Left ventricle myocardium inferior (tissue), 1 donor: ENCODE data around the gene CERK. TPM values are rescaled to one million over a fixed set of nuclear protein-coding genes. Genes with fewer than 3 reads are reported as not detected.

ENCODE experiments used
- DNase-seq: peaks from one replicate; pipeline ENCODE4 v3.0.0-alpha.2; 2020
- H3K27ac ChIP-seq: fragments of 200-600 bp; replicated peaks from 2 replicates; pipeline ENCODE4 v1.8.0; 2021
- H3K27me3 ChIP-seq: fragments of 200-600 bp; 2 replicates; pipeline ENCODE4 v1.8.0; 2021; ENCODE audit warnings: low read depth
- H3K36me3 ChIP-seq: fragments of 200-600 bp; 2 replicates; pipeline ENCODE4 v1.8.0; 2021
- H3K4me1 ChIP-seq: fragments of 200-600 bp; 2 replicates; pipeline ENCODE4 v1.8.0; 2021
- H3K4me3 ChIP-seq: fragments of 200-600 bp; 2 replicates; pipeline ENCODE4 v1.8.0; 2021; ENCODE audit warnings: mild to moderate bottlenecking, moderate library complexity
- H3K9me3 ChIP-seq: fragments of 200-600 bp; replicated peaks from 2 replicates; pipeline ENCODE4 v1.8.0; 2021
- CTCF ChIP-seq: fragments of 200-600 bp; IDR thresholded peaks from 2 replicates; pipeline ENCODE4 v1.8.0; 2021; ENCODE audit warnings: antibody characterized with exemption, mild to moderate bottlenecking, borderline replicate concordance
- intact Hi-C: fragments of 100-400 bp; cut with micrococcal nuclease; formaldehyde crosslinking; loops from one replicate; pipeline ENCODE4 v1.11.0; 2022
- total RNA-seq: library from RNA; stranded (reverse); fragmentation: NEBNext Ultra II Directional; extraction: Animal tissue kit (Norgen Biotek cat#: 25700); gene quantifications from one replicate; pipeline ENCODE4 v1.2.1, GENCODE V29; 2021
- donor health status: DM: no; HTN: yes; CAD: no; lungs with severe emphysema.

The CERK gene
- total RNA-seq, 1 donor from 2014 or later, result 76.9 TPM

DNA sequence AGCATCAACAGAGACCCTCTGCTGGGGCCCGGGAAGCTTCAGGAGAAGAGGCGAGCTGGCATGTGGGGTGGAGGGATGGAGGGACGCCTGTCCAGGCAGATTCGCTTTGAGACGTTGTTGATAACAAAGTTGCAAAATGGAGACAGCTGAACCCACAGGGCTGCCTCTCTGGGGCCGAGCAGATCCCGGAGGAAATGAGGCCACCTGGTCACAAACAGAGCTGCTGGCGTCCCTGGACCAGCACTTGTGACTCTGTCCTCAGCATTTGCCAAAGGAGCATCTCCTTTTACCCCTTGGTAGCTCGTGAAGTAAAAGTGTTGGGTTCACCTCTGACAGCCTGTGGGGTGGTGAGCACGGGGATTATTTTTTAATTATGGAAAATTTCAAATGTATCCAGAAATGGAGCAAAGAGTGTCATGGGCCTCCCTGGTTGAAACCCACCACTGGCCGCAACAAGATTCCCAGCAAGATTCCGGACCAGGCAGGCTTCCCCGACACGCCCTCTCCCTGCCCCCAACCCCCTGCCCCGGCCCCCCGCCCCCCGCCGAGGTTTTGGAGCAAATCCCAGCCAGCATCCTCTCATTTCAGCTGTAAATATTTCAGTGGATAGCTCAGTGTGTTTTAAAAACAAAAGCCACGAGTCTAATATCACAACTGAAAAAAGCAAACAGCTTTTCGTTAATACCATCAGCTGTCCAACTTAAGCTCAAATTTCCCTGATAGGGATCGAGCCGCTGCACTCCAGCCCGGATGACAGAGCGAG, 97.6 kb downstream of the CERK start:
- no peaks in the 10 kb centered on the region for H3K9me3 ChIP-seq
- peaks cover 83% of the 10 kb centered on the region for H3K4me1 ChIP-seq
- no peaks in the 10 kb centered on the region for H3K36me3 ChIP-seq
- no peaks in the 10 kb centered on the region for H3K27me3 ChIP-seq
- intact Hi-C loops, result no loop called here
- TF ChIP-seq CTCF, result no peak
- no peak overlapping the region for H3K4me3 ChIP-seq
- DNase-seq, result no peak
- peak overlapping the region; percentile 63 for H3K27ac ChIP-seq

- Histone ChIP-seq H3K4me1 (peaks cover 79% of the 10 kb centered on the region), H3K27ac (peak overlapping the region; percentile 63), H3K4me3 (no peak overlapping the region), H3K36me3 (no peaks in the 10 kb centered on the region), H3K9me3 (no peaks in the 10 kb centered on the region), H3K27me3 (no peaks in the 10 kb centered on the region)
- DNase-seq, result no peak
- TF ChIP-seq CTCF, result no peak
- intact Hi-C loops, result no loop called here
Measured at GRCh38 chr22:46639843-46640242, 98.2 kb downstream of the CERK start.

DNA sequence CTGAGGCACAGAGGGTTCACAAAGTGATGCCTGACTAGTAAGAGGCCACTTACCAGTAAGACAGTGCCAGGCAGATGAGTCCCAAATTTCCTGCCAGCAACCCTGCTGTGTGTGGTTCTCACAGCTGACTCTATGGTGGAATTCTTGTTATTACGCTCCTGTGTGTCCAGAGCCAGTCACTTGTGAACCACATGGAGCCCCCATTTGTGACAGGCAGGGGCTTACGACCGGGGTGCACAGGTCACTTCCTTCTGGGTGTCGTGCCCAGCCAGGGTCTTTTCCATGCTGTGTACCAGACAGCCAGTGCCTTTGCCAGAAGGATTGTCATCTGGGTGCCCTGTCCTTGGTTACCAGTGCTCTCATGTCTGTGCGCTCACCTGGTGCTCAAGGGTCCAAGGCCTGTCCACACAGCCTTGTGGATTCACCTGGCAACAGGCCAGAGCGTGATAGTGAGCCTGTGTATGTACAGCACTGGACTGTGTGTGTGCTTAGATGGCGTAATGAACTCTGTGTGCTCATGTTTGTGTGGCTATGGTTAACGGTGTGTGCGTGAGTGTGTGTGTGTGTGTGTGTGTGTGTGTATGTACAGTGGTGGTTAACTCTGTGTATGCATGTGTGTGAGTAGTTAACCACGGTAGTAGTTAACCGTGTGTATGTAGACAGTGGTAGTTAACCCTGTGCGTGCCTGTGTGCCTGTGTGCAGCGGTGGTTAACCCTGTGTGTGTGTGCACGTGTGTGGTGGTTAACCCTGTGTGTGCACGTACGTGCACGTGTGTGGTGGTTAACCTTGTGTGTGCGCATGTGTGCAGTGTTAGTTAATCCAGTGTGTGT, 99.2 kb downstream of the CERK start:
- H3K36me3 ChIP-seq, result no peaks in the 10 kb centered on the region
- intact Hi-C loops, result no loop called here
- TF ChIP-seq CTCF, result no peak
- DNase-seq, result no peak
- no peak overlapping the region for H3K4me3 ChIP-seq
- no peaks in the 10 kb centered on the region for H3K9me3 ChIP-seq
- H3K4me1 ChIP-seq, result peaks cover 83% of the 10 kb centered on the region
- peak overlapping the region; percentile 53 for H3K27ac ChIP-seq
- H3K27me3 ChIP-seq, result no peaks in the 10 kb centered on the region

DNA sequence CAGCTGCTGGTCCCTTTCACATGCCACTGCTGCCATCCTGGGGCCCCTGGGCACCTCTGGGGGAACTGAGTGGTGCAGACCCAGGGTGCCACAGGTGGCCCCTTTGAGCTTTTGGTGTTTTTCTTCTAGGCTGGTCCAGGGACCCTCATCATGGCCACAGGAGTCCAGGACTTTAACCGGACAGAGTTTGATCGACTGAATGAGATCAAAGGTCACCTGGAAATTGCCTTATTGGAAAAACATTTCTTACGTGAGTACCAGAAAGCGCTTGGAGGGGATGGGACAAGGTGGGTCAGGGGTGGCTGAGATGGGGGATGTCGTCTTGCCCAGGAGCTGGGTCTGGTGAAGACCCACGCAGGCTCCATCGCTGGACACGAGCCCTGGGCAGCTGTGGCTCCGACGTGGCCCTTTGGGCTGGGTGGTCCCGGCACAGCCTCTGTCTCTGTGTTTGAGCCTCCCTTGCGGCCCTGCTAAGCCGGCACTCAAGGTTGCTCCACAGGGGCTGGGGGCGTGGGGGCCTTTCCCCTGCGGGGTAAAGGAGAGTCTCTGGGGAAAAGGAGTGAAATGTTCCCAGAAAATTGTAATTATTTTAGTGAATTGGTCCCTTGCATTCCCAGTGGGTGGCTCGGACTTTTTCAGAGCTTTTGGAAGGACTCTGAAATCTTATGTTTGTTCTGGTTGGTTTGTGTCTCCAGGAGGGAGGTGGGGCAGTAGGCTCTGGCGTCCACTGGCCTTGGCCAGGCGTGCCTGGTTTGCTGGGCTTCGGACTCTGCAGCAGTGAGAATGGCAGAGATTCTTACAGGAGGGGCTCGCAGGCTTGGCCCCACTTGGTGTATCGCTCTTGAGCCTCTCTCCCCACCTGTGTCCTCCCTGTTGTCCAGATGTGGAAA, 100.1 kb downstream of the CERK start:
- no peak for DNase-seq
- no peak for TF ChIP-seq CTCF
- intact Hi-C loops, result no loop called here
- no peak overlapping the region for H3K4me3 ChIP-seq
- peak overlapping the region; percentile 53 for H3K27ac ChIP-seq
- no peaks in the 10 kb centered on the region for H3K36me3 ChIP-seq
- no peaks in the 10 kb centered on the region for H3K27me3 ChIP-seq
- H3K9me3 ChIP-seq, result no peaks in the 10 kb centered on the region
- peaks cover 92% of the 10 kb centered on the region for H3K4me1 ChIP-seq
